ENCODE data around the gene LDLRAD3.

LDLRAD3 gene

GRCh38 chr11:36022882-36023281 is 79.0 kb downstream of the LDLRAD3 start:
- TF ChIP-seq TEAD4 (IDR thresholded peaks at IDR 0.05) = no peak
- no peak for TF ChIP-seq MAX (IDR thresholded peaks at IDR 0.05)
- TF ChIP-seq CREB1 (IDR thresholded peaks at IDR 0.05; ENCODE audit: low read depth) = no peak
- no peak for TF ChIP-seq FOXM1 (IDR thresholded peaks at IDR 0.05; ENCODE audit: borderline replicate concordance, low read depth)
- no peak for TF ChIP-seq NFIC (IDR thresholded peaks at IDR 0.05)
- no peak for TF ChIP-seq CEBPB (IDR thresholded peaks at IDR 0.05)
- TF ChIP-seq USF1 (IDR thresholded peaks at IDR 0.05) = no peak
- no peak for TF ChIP-seq TAF1 (IDR thresholded peaks at IDR 0.05; ENCODE audit: low read depth)

GRCh38 chr11:36023922-36024321 is 80.1 kb downstream of the LDLRAD3 start:
- TF ChIP-seq MAX (IDR thresholded peaks at IDR 0.05) = no peak
- TF ChIP-seq CEBPB (IDR thresholded peaks at IDR 0.05) = no peak
- no peak for TF ChIP-seq YY1 (IDR thresholded peaks at IDR 0.05; ENCODE audit: low read depth)
- no peak for TF ChIP-seq USF1 (IDR thresholded peaks at IDR 0.05)
- TF ChIP-seq NFIC (IDR thresholded peaks at IDR 0.05) = no peak
- no peak for TF ChIP-seq RAD21 (IDR thresholded peaks at IDR 0.05; ENCODE audit: low read depth)
- no peak for TF ChIP-seq ZBTB7A (IDR thresholded peaks at IDR 0.05; ENCODE audit: low read depth)
- TF ChIP-seq TEAD4 (IDR thresholded peaks at IDR 0.05) = no peak

- TF ChIP-seq CEBPB (IDR thresholded peaks at IDR 0.05) = no peak
- TF ChIP-seq EP300 (IDR thresholded peaks at IDR 0.05; ENCODE audit: borderline replicate concordance) = no peak
Measured at GRCh38 chr11:36024716-36025115, 80.9 kb downstream of the LDLRAD3 start.

GRCh38 chr11:36026315-36026968 is 82.6 kb downstream of the LDLRAD3 start:
- TF ChIP-seq TCF12 (IDR thresholded peaks at IDR 0.05; ENCODE audit: low read depth) (no peak), TEAD4 (IDR thresholded peaks at IDR 0.05) (no peak), FOXM1 (IDR thresholded peaks at IDR 0.05; ENCODE audit: borderline replicate concordance, low read depth) (no peak), EP300 (IDR thresholded peaks at IDR 0.05; ENCODE audit: borderline replicate concordance) (no peak), USF1 (IDR thresholded peaks at IDR 0.05) (no peak), MAX (IDR thresholded peaks at IDR 0.05) (no peak), YY1 (IDR thresholded peaks at IDR 0.05; ENCODE audit: low read depth) (no peak), CEBPB (IDR thresholded peaks at IDR 0.05) (no peak), REST (IDR thresholded peaks at IDR 0.05; ENCODE audit: low read depth) (no peak), ZBTB7A (IDR thresholded peaks at IDR 0.05; ENCODE audit: low read depth) (no peak), CREB1 (IDR thresholded peaks at IDR 0.05; ENCODE audit: low read depth) (no peak), NFIC (IDR thresholded peaks at IDR 0.05) (no peak), EGR1 (IDR thresholded peaks at IDR 0.05) (no peak), TAF1 (IDR thresholded peaks at IDR 0.05; ENCODE audit: low read depth) (no peak), RAD21 (IDR thresholded peaks at IDR 0.05; ENCODE audit: low read depth) (no peak)

- TF ChIP-seq MAX (IDR thresholded peaks at IDR 0.05) (no peak), CEBPB (IDR thresholded peaks at IDR 0.05) (no peak), TAF1 (IDR thresholded peaks at IDR 0.05; ENCODE audit: low read depth) (no peak), USF1 (IDR thresholded peaks at IDR 0.05) (no peak), RAD21 (IDR thresholded peaks at IDR 0.05; ENCODE audit: low read depth) (no peak), TCF12 (IDR thresholded peaks at IDR 0.05; ENCODE audit: low read depth) (no peak), ZBTB7A (IDR thresholded peaks at IDR 0.05; ENCODE audit: low read depth) (no peak), EGR1 (IDR thresholded peaks at IDR 0.05) (no peak), REST (IDR thresholded peaks at IDR 0.05; ENCODE audit: low read depth) (no peak), TEAD4 (IDR thresholded peaks at IDR 0.05) (no peak), FOXM1 (IDR thresholded peaks at IDR 0.05; ENCODE audit: borderline replicate concordance, low read depth) (no peak), EP300 (IDR thresholded peaks at IDR 0.05; ENCODE audit: borderline replicate concordance) (no peak), NFIC (IDR thresholded peaks at IDR 0.05) (no peak), CREB1 (IDR thresholded peaks at IDR 0.05; ENCODE audit: low read depth) (no peak), YY1 (IDR thresholded peaks at IDR 0.05; ENCODE audit: low read depth) (no peak)
Measured at GRCh38 chr11:36027731-36028130, 83.9 kb downstream of the LDLRAD3 start.
